ENCODE measurements around the gene OTC.

DNA sequence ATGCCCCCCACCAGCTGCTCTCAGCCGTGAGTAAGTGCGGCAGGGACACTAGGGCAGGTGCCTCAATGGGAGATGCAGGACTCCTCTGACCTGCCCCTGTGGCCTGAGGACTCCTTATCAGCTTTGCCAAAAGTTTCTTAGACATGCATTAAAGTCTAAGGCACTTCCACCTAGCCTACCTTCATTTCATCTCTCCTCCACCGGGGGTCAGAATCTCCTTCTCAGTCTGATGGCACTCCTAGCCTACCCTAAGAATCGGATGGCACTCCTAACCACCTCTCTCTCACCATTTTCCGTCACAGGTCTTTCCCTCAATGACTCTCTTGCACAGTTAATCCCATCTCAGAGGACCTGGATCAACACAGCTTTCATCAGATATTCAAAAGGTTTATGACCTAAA lies 85.9 kb downstream of the OTC start:
- no peak for TF ChIP-seq POLR2A (IDR thresholded peaks at IDR 0.05)
- TF ChIP-seq, protein P1, sequence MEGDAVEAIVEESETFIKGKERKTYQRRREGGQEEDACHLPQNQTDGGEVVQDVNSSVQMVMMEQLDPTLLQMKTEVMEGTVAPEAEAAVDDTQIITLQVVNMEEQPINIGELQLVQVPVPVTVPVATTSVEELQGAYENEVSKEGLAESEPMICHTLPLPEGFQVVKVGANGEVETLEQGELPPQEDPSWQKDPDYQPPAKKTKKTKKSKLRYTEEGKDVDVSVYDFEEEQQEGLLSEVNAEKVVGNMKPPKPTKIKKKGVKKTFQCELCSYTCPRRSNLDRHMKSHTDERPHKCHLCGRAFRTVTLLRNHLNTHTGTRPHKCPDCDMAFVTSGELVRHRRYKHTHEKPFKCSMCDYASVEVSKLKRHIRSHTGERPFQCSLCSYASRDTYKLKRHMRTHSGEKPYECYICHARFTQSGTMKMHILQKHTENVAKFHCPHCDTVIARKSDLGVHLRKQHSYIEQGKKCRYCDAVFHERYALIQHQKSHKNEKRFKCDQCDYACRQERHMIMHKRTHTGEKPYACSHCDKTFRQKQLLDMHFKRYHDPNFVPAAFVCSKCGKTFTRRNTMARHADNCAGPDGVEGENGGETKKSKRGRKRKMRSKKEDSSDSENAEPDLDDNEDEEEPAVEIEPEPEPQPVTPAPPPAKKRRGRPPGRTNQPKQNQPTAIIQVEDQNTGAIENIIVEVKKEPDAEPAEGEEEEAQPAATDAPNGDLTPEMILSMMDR (IDR thresholded peaks at IDR 0.05): no peak
- no peak for TF ChIP-seq EP300 (IDR thresholded peaks at IDR 0.05)
